ENCODE measurements around the gene CCDC138. TPM values are rescaled to one million over a fixed set of nuclear protein-coding genes. Genes with fewer than 3 reads are reported as not detected.

The CCDC138 gene
- total RNA-seq, 4 donors from 2014 or later = 2.0 to 4.0 (median 2.9) TPM

- WGBS, 2 donors = 64 to 74% methylated on average over 21 of the region's 21 CpGs
- peak; percentile 9 to 76 for DNase-seq (ENCODE audit: low spot score in 2 of 2)
- intact Hi-C loops (cut with DNase I; ENCODE audit: low total_unique reads) = no loop called here
- no peak overlapping the region for H3K4me3 ChIP-seq (ENCODE audit: low read depth, poor library complexity, severe bottlenecking)
- TF ChIP-seq POLR2A (IDR thresholded peaks at IDR 0.05) = no peak
Measured at GRCh38 chr2:108911807-108912628, 125.4 kb downstream of the CCDC138 start.

GRCh38 chr2:108912629-108912902 is 126.0 kb downstream of the CCDC138 start:
- DNase-seq (ENCODE audit: low spot score in 2 of 2) = peak; percentile 3 to 74
- H3K4me3 ChIP-seq (ENCODE audit: low read depth, poor library complexity, severe bottlenecking) = no peak overlapping the region
- TF ChIP-seq POLR2A (IDR thresholded peaks at IDR 0.05) (no peak), CTCF (IDR thresholded peaks at IDR 0.05) (no peak)
- WGBS, 2 donors = 66 to 71% methylated on average over 5 of the region's 5 CpGs
- intact Hi-C loops (cut with DNase I; ENCODE audit: low total_unique reads) = no loop called here

GRCh38 chr2:108916122-108916795 is 129.7 kb downstream of the CCDC138 start:
- WGBS, 2 donors = 67 to 68% methylated on average over 13 to 15 of the region's 15 CpGs
- TF ChIP-seq POLR2A (IDR thresholded peaks at IDR 0.05) (no peak), CTCF (IDR thresholded peaks at IDR 0.05) (no peak)

GRCh38 chr2:108916796-108917421 is 130.3 kb downstream of the CCDC138 start:
- no peak overlapping the region for H3K4me3 ChIP-seq (ENCODE audit: low read depth, poor library complexity, severe bottlenecking)
- TF ChIP-seq POLR2A (IDR thresholded peaks at IDR 0.05) = no peak
- no peak for TF ChIP-seq CTCF (IDR thresholded peaks at IDR 0.05)
- intact Hi-C loops (cut with DNase I; ENCODE audit: low total_unique reads) = no loop called here
- WGBS, 2 donors = 52 to 55% methylated on average over 14 of the region's 14 CpGs
- peak in 1 of 2 donors; percentile 79 for DNase-seq (ENCODE audit: low spot score in 2 of 2)

More at GRCh38 chr2:108916122-108916795, 129.7 kb downstream of the CCDC138 start:
- DNase-seq (ENCODE audit: low spot score in 2 of 2) = peak in 1 of 2 donors; percentile 82
- intact Hi-C loops (cut with DNase I; ENCODE audit: low total_unique reads) = no loop called here
- H3K4me3 ChIP-seq (ENCODE audit: low read depth, poor library complexity, severe bottlenecking) = no peak overlapping the region

- no peak overlapping the region for H3K4me3 ChIP-seq (ENCODE audit: low read depth, poor library complexity, severe bottlenecking)
- DNase-seq (ENCODE audit: low spot score in 2 of 2) = peak in 1 of 2 donors; percentile 49
- intact Hi-C loops (cut with DNase I; ENCODE audit: low total_unique reads) = no loop called here
- 74 to 76% methylated on average over 5 of the region's 5 CpGs for WGBS, 2 donors
- TF ChIP-seq CTCF (IDR thresholded peaks at IDR 0.05) = no peak
- TF ChIP-seq POLR2A (IDR thresholded peaks at IDR 0.05) = no peak
Measured at GRCh38 chr2:108917526-108917925, 131.0 kb downstream of the CCDC138 start.

Measured in lower leg skin (tissue), 4 donors.